ENCODE results near the gene FAF1. TPM values are rescaled to one million over a fixed set of nuclear protein-coding genes. Genes with fewer than 3 reads are reported as not detected.

The FAF1 gene
- total RNA-seq, 4 donors from 2014 or later, result 25.1 to 74.6 (median 37.2) TPM

GRCh38 chr1:50750021-50750619, 209.9 kb downstream of the FAF1 start:
- Histone ChIP-seq H3K27ac (no peak overlapping the region), H3K4me3 (no peak overlapping the region), H3K27me3 (no peaks in the 10 kb centered on the region), H3K4me1 (peaks cover 0 to 6% (median 3%) of the 10 kb centered on the region in 4 donors), H3K36me3 (no peaks in the 10 kb centered on the region), H3K9me3 (no peaks in the 10 kb centered on the region)
- WGBS, 2 donors (ENCODE audit: low coverage in 1 of 2), result 31 to 42% methylated on average over 2 of the region's 2 CpGs
- no peak for DNase-seq
- TF ChIP-seq CTCF (IDR thresholded peaks at IDR 0.05) (peak in 1 of 5 experiments; percentile 21), EP300 (IDR thresholded peaks at IDR 0.05; ENCODE audit: low read depth) (no peak), POLR2A (IDR thresholded peaks at IDR 0.05) (no peak), POLR2AphosphoS5 (IDR thresholded peaks at IDR 0.05) (no peak)
- intact Hi-C loops (cut with DNase I; ENCODE audit: low total_unique reads) (no loop called here), in situ Hi-C loops (cut with MboI; ENCODE audit: low pct_ligation_motif_present in 1 of 4, low pct_unique_long_range_greater_than_20kb in 1 of 4, low sequenced_read_pairs in 3 of 4) (loop anchor here in 1 of 4 donors (25.0 kb wide), 1 partner anchor 287 kb away; no protein-coding TSS in a partner anchor)

- H3K4me3 ChIP-seq, result no peak overlapping the region
- peak overlapping the region in 1 of 4 donors; percentile 1 for H3K27ac ChIP-seq
- peaks cover 0 to 13% (median 0%) of the 10 kb centered on the region in 4 donors for H3K36me3 ChIP-seq
- in situ Hi-C loops (cut with MboI; ENCODE audit: low pct_ligation_motif_present in 1 of 4, low pct_unique_long_range_greater_than_20kb in 1 of 4, low sequenced_read_pairs in 3 of 4) (no loop called here), intact Hi-C loops (cut with DNase I; ENCODE audit: low total_unique reads) (no loop called here)
- H3K27me3 ChIP-seq, result no peaks in the 10 kb centered on the region
- TF ChIP-seq EP300 (IDR thresholded peaks at IDR 0.05; ENCODE audit: low read depth) (no peak), CTCF (IDR thresholded peaks at IDR 0.05) (no peak), POLR2A (IDR thresholded peaks at IDR 0.05) (no peak), POLR2AphosphoS5 (IDR thresholded peaks at IDR 0.05) (no peak)
- 66 to 71% methylated on average over 1 of the region's 1 CpG for WGBS, 2 donors (ENCODE audit: low coverage in 1 of 2)
- H3K9me3 ChIP-seq, result no peaks in the 10 kb centered on the region
- peaks cover 0 to 6% (median 3%) of the 10 kb centered on the region in 4 donors for H3K4me1 ChIP-seq
- no peak for DNase-seq
These were observed 212.7 kb downstream of the FAF1 start for GRCh38 chr1:50747394-50747793.

DNA sequence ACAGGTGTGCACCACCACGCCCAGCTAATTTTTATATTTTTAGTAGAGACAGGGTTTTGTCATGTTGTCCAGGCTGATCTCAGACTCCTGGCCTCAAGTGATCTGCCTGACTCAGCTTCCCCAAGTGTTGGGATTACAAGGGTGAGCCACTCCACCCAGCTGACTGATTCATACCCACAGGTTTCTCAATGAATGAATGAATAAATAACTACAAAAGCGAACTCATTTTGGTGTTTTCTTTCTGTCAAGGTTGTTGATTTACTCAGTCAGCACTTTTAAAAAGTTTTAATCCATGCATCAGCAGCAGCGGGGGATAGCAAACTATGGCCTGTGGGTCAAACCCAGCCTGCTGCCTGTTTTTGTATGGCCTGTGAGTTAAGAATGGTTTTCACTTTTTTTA, 217.5 kb downstream of the FAF1 start:
- peaks cover 0 to 13% (median 0%) of the 10 kb centered on the region in 4 donors for H3K36me3 ChIP-seq
- TF ChIP-seq EP300 (IDR thresholded peaks at IDR 0.05; ENCODE audit: low read depth), result no peak
- no peak for TF ChIP-seq CTCF (IDR thresholded peaks at IDR 0.05)
- no peak for TF ChIP-seq POLR2A (IDR thresholded peaks at IDR 0.05)
- no peak for TF ChIP-seq POLR2AphosphoS5 (IDR thresholded peaks at IDR 0.05)
- no peak overlapping the region for H3K27ac ChIP-seq
- peaks cover 0 to 1% (median 0%) of the 10 kb centered on the region in 4 donors for H3K4me1 ChIP-seq
- WGBS, 2 donors (ENCODE audit: low coverage in 1 of 2), result 88 to 100% methylated on average over 1 to 3 of the region's 3 CpGs
- intact Hi-C loops (cut with DNase I; ENCODE audit: low total_unique reads) (no loop called here), in situ Hi-C loops (cut with MboI; ENCODE audit: low pct_ligation_motif_present in 1 of 4, low pct_unique_long_range_greater_than_20kb in 1 of 4, low sequenced_read_pairs in 3 of 4) (no loop called here)
- H3K9me3 ChIP-seq, result no peaks in the 10 kb centered on the region
- DNase-seq, result no peak
- H3K27me3 ChIP-seq, result no peaks in the 10 kb centered on the region
- H3K4me3 ChIP-seq, result no peak overlapping the region

DNA sequence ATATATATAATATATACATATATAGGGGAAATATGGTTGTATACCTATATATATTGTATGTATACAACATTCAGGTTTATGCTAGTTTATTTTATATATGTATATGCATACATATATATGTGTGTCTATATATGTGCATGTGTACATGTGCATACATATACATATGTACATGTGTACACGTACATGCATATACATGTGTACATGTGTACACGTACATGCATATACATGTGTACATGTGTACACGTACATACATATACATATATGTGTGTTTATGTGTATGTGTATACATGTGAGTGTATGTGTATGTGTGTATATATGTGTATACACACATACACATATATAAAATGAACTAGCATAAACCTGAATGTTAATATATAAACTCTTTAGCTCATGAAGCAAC, 220.9 kb downstream of the FAF1 start:
- no peak overlapping the region for H3K4me3 ChIP-seq
- no peaks in the 10 kb centered on the region for H3K9me3 ChIP-seq
- DNase-seq, result no peak
- H3K27me3 ChIP-seq, result no peaks in the 10 kb centered on the region
- in situ Hi-C loops (cut with MboI; ENCODE audit: low pct_ligation_motif_present in 1 of 4, low pct_unique_long_range_greater_than_20kb in 1 of 4, low sequenced_read_pairs in 3 of 4) (no loop called here), intact Hi-C loops (cut with DNase I; ENCODE audit: low total_unique reads) (no loop called here)
- no peak overlapping the region for H3K27ac ChIP-seq
- TF ChIP-seq POLR2A (IDR thresholded peaks at IDR 0.05) (no peak), POLR2AphosphoS5 (IDR thresholded peaks at IDR 0.05) (no peak), CTCF (IDR thresholded peaks at IDR 0.05) (no peak), EP300 (IDR thresholded peaks at IDR 0.05; ENCODE audit: low read depth) (no peak)
- 95 to 96% methylated on average over 3 of the region's 3 CpGs for WGBS, 2 donors (ENCODE audit: low coverage in 1 of 2)
- H3K36me3 ChIP-seq, result peaks cover 0 to 9% (median 3%) of the 10 kb centered on the region in 4 donors
- no peaks in the 10 kb centered on the region for H3K4me1 ChIP-seq

Measured in transverse colon (tissue), 4 donors.